Measurements from ENCODE around the gene CATSPER3.

Gene CATSPER3

GRCh38 chr5:135028791-135029476 is 61.2 kb downstream of the CATSPER3 start:
- no peak for DNase-seq (ENCODE audit: low read depth in 2 of 2, low spot score in 1 of 2)

DNA sequence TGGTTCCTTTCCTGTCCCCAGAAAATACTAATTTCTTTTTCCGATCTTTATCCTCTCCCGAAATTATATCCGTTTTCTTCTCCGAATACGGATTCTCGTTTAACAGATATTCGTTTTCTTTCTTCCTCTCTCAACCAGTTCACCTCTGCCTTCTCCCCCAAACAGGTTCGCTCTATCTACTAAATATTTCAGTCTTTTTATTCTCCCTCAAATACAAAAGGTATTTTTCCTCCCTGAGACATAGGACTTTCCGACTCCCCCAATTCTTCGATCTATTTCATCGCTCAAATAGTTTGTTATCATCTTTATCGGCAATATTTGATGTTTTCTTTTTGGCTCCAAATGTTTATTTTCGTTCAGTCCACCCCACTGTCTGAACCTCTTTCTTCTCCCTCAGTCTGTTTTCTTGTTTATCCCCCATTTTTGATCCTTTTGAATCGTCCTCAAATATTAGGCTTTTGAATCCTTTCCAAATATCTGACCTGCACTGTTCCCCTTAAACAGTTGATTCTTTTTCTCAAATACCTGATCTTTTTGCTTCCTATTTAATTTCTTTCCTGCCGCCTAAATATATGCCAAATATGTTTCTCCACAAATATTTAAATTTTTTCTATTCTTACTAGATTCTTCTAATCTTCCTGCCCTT is 61.9 kb downstream of the CATSPER3 start:
- DNase-seq (ENCODE audit: low read depth in 2 of 2, low spot score in 1 of 2): no peak

DNA sequence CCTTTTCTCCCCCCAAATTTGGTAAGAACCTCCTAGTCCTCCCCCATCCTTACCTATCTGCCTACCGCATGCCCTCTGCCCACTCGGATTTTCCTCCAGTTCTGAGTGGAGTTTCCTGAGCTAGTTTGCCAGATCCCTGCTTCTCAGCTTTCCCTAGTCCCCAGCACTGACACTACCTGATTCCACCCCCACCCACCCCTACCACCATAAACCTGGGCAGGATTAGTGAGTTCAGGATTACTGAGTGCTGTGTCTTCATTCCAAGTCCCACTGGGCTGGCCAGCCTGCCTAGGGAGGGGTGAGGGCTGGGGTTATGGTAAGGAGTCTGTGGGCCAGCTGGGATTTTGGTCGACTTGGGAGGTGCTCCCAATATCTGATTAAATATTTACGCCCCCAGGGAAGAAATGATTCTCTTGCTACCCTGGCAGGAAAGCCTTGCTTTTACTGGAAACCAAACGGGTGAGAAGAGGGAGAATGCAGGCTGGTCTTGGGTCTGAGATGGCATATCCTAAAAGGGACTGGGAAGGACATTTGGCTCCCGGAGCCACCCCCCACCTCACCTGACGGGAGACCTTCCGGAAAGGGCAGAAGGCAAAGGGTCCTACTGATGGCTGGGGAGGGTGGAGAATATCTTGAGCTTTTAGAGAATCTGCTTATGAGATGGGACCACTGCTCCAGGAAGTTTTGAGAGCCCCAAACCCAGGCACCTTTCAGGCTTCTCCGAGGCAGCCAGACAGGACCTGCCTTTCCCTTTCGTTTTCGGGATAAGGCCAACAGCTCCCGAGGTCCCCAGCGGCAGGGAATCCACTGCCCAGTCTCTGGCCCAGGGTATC is 62.6 kb downstream of the CATSPER3 start:
- DNase-seq (ENCODE audit: low read depth in 2 of 2, low spot score in 1 of 2): no peak

GRCh38 chr5:135030956-135031812 is 63.5 kb downstream of the CATSPER3 start:
- no peak for DNase-seq (ENCODE audit: low read depth in 2 of 2, low spot score in 1 of 2)

DNA sequence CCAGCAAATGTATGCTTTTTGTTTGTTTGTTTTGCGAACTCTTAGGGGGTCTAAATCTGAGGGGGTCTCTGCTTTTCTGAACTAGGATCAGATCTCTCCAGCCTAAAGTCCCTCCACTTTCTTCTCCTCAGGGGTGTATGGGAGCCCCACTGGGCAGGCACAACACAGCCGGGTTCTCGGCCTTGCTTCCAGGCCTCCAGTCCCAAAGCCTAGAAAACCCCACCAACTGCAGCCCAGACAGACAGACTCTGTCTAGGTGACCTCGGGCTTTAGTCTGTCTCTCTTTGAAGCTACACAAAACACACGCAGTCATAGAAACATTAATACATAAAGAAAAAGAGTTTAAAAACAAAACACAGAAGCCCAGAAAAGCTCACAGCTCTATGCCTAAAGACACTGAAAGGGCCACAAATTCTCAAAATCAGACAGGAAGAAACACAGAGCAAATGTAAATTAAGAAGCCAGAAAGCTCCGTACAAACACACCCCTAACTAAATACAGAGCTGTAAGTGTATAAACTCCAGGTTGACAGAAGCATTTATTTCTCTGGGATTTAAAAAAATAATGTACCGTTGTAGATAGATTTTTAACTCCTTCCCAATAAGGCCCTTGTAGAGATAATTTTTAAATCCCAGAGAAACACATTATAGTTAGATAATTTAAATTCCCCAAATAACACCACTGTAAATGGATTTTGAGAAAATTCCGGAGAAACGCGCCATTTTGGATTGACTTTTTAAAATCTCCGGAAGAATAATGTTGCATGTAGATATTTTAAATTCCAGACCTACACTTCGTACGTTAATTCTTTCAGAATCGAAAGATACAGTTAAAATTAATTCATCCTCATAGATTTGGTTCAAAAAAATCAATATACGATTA is 64.3 kb downstream of the CATSPER3 start:
- DNase-seq (ENCODE audit: low read depth in 2 of 2, low spot score in 1 of 2): no peak

DNA sequence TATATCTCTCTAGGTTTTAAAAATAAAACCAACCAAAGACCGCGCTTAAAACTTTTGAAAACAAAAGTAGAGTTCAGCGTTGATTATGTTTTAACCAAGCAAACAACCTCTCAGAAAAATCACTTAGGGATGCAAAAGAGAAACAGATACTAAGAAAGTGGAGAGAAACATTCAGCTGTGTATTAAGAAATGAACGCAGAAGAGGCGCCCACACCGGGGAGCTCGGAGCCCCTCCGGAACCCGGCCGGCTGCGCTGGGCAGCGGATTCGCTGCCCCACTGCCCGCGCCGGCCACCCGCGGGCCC is 64.9 kb downstream of the CATSPER3 start:
- no peak for DNase-seq (ENCODE audit: low read depth in 2 of 2, low spot score in 1 of 2)

GRCh38 chr5:135032999-135033861 is 65.5 kb downstream of the CATSPER3 start:
- DNase-seq (ENCODE audit: low read depth in 2 of 2, low spot score in 1 of 2): no peak

GRCh38 chr5:135033901-135034235 is 66.2 kb downstream of the CATSPER3 start, which contains the start of gene PITX1:
TSS of gene PITX1 (minus strand) at chr5:135034228. CDS start at chr5:135033881, 347 bp downstream.
- DNase-seq (ENCODE audit: low read depth in 2 of 2, low spot score in 1 of 2): no peak

DNA sequence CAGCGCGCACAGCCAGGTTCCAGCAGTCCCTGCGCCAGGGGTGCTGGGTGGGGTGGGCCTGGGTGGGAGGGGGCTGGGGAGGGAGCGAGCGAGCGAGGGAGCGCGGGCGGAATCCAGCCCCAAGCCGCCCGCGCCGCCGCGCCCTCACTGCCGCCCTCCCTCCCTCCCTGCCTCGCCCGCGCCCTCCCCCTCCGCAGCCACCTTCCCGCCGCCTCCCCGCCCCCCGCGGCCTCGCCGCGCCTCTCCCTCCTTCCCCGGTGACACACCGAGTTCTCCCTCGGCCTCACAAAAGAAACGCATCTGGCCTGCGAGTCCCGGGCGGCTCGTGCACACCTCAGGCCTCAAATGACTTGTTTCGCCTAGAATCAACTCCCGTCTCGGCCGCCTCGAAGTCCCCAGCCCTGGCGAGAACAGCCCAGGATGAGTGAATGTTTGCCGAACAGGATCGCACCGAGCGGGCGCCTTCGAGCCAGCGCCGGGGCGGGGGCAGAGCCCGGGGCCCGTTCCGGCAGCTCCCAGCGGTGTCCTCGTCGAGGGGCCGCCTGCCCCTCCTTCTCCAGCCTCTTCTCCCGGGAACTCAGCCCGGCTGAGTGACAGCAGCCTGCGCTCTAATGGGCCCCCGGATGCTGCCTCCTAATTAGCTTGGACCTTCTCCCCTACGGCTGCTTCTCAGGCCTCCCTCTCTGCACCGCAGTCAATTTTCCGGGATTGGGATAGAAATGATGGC is 66.7 kb downstream of the CATSPER3 start:
- no peak for DNase-seq (ENCODE audit: low read depth in 2 of 2, low spot score in 1 of 2)

GRCh38 chr5:135034963-135035677 is 67.4 kb downstream of the CATSPER3 start:
- no peak for DNase-seq (ENCODE audit: low read depth in 2 of 2, low spot score in 1 of 2)

DNA sequence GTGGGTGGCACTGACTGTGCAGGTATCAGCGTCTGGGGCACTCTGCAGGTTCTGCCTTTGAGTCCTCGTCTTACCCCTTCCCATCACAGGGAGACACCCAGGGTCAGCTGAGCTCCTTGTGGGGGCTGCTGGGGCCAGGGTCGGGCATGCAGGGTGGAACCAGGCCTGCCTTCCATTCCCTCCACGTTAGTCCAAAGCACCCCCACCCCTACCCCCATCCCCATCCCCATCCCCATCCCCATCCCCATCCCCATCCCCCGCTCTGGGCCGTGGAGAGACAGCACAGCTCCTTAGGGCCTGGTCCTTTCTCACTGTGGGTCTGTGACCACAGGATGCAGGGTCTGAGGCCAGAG is 67.9 kb downstream of the CATSPER3 start:
- DNase-seq (ENCODE audit: low read depth in 2 of 2, low spot score in 1 of 2): no peak

GRCh38 chr5:135036405-135036804 is 68.7 kb downstream of the CATSPER3 start:
- no peak for DNase-seq (ENCODE audit: low read depth in 2 of 2, low spot score in 1 of 2)

- no peak for DNase-seq (ENCODE audit: low read depth in 2 of 2, low spot score in 1 of 2)
Observed at GRCh38 chr5:135037519-135038204, 70.0 kb downstream of the CATSPER3 start.

DNA sequence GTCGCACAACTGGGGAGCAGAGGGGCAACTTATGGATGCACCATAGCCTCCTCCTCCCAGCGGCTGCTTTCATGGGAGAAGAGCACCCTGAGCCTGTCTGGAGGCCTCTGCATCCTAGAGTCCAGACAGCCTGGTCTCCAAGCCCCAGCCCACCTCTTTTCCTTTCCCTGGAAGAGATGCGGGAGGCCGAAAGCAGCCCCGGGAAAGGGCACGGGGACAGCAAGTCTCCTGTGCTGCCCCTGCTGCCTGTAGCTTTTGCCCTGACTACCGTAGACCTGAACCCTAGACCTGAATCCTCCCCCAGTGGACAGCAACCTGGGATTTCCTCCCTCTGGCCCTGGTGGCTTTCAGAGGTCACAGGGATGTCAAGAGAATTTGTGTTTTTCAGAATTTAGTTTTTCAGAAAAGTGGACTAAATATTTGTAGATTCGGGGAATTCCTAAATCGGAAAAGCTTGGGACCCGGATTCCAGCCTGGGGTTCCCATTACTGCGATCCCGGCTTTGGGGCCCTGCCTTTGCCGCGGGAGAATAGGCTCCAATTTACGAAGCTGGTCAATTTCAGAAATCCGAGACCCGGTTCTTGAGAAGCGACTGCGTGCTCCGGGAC is 70.6 kb downstream of the CATSPER3 start:
- no peak for DNase-seq (ENCODE audit: low read depth in 2 of 2, low spot score in 1 of 2)

DNA sequence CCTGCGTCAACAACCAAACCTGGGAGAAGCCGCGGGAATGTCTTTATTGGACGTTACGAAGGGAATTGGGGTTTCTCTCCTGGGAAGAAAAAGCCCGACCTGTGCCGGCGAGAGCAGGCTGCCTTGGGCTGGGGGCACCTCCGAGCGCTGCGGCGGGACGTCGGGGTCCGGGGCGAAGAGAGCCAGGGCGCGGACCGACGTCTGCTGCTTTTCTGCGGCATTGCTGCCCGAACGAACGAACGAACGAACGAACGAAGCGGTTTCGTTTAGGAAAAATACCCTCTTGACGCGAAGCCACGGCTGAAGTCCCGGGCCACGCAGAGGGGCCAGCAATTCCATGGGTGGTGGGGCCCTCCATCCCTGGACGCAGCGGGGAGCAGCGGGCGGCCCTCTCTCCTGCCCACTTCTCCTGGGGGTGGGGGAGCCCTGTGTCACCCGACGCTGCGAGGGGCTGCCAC is 71.1 kb downstream of the CATSPER3 start:
- no peak for DNase-seq (ENCODE audit: low read depth in 2 of 2, low spot score in 1 of 2)

- DNase-seq (ENCODE audit: low read depth in 2 of 2, low spot score in 1 of 2): no peak
Observed at GRCh38 chr5:135039271-135040033, 71.7 kb downstream of the CATSPER3 start.

DNA sequence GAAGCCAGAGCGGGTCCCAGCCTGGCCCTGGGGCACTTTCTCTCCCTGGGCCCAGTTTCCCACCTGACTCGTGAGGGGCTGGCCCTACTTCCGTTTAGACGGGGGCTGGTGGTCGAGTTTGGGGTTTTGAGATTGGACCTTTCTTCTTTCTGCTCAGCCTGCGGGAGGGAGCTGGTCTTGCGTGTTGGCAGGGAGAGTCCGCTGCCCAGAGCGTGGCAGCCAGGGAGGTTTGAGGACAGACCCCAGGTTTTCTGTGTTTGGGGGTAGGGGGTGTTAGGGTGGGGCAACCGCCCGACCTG is 72.3 kb downstream of the CATSPER3 start:
- DNase-seq (ENCODE audit: low read depth in 2 of 2, low spot score in 1 of 2): no peak
